ENCODE data around the gene UTY. TPM values are rescaled to one million over a fixed set of nuclear protein-coding genes. Genes with fewer than 3 reads are reported as not detected.

Gene UTY
- total RNA-seq, 4 donors from 2014 or later, result 0.06 to 48.8 (median 32.9) TPM; not detected in 1

DNA sequence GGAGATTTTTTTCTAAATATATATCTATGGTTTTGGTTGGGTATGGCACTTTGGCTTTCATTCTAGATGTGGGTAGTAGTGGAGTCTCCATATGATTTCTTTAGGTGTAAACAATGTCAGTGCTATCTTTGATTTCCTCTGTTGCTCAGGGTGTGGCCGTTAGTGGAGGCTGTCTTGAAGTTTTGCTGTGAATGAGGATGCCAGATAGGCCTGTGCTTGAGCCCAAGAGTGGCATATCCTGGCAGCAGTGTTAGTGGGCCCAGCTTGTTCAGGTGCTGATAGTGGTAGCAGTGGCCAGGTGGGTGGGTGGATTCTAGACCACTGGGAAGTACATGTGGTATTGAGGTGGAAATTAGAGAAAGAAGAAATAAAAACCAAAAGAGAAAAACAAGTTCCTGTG lies 8.9 kb upstream of the UTY start:
- no peaks in the 10 kb centered on the region for H3K27me3 ChIP-seq
- no peaks in the 10 kb centered on the region for H3K9me3 ChIP-seq
- WGBS, 2 donors, result no CpG with 5 or more reads among the region's 1 CpG
- TF ChIP-seq, protein P1, sequence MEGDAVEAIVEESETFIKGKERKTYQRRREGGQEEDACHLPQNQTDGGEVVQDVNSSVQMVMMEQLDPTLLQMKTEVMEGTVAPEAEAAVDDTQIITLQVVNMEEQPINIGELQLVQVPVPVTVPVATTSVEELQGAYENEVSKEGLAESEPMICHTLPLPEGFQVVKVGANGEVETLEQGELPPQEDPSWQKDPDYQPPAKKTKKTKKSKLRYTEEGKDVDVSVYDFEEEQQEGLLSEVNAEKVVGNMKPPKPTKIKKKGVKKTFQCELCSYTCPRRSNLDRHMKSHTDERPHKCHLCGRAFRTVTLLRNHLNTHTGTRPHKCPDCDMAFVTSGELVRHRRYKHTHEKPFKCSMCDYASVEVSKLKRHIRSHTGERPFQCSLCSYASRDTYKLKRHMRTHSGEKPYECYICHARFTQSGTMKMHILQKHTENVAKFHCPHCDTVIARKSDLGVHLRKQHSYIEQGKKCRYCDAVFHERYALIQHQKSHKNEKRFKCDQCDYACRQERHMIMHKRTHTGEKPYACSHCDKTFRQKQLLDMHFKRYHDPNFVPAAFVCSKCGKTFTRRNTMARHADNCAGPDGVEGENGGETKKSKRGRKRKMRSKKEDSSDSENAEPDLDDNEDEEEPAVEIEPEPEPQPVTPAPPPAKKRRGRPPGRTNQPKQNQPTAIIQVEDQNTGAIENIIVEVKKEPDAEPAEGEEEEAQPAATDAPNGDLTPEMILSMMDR (IDR thresholded peaks at IDR 0.05), result no peak
- TF ChIP-seq POLR2A (IDR thresholded peaks at IDR 0.05), result no peak
- H3K36me3 ChIP-seq, result no peaks in the 10 kb centered on the region
- no peak overlapping the region for H3K4me3 ChIP-seq
- H3K4me1 ChIP-seq, result peaks cover 0 to 9% (median 0%) of the 10 kb centered on the region in 3 donors
- no peak overlapping the region for H3K27ac ChIP-seq
- intact Hi-C loops (cut with DNase I), result no loop called here
- no peak for DNase-seq

GRCh38 chrY:13479121-13479711 lies 617 bp downstream of the UTY start:
- no peak for TF ChIP-seq POLR2A (IDR thresholded peaks at IDR 0.05)
- TF ChIP-seq, protein P1 (IDR thresholded peaks at IDR 0.05), result no peak
- Histone ChIP-seq H3K27me3 (no peaks in the 10 kb centered on the region), H3K36me3 (peaks cover 0 to 10% (median 0%) of the 10 kb centered on the region in 3 donors), H3K27ac (peak overlapping the region in 2 of 4 donors; percentile 90 to 96), H3K4me3 (peak overlapping the region in 2 of 4 donors; percentile 55 to 68), H3K4me1 (peaks cover 0 to 35% (median 0%) of the 10 kb centered on the region in 3 donors), H3K9me3 (no peaks in the 10 kb centered on the region)
- WGBS, 2 donors, result 0% methylated on average over 8 of the region's 34 CpGs; no CpG with 5 or more reads in 1 of the 2 donors
- DNase-seq, result no peak
- intact Hi-C loops (cut with DNase I), result no loop called here

GRCh38 chrY:13478126-13478785 lies 1.6 kb downstream of the UTY start:
- Histone ChIP-seq H3K9me3 (no peaks in the 10 kb centered on the region), H3K36me3 (peaks cover 0 to 20% (median 0%) of the 10 kb centered on the region in 3 donors), H3K27me3 (no peaks in the 10 kb centered on the region), H3K27ac (peak overlapping the region in 2 of 4 donors; percentile 90 to 96), H3K4me3 (peak overlapping the region in 2 of 4 donors; percentile 55 to 68), H3K4me1 (peaks cover 0 to 43% (median 0%) of the 10 kb centered on the region in 3 donors)
- 0% methylated on average over 15 of the region's 15 CpGs; no CpG with 5 or more reads in 1 of the 2 donors for WGBS, 2 donors
- no peak for DNase-seq
- intact Hi-C loops (cut with DNase I), result no loop called here
- no peak for TF ChIP-seq POLR2A (IDR thresholded peaks at IDR 0.05)
- TF ChIP-seq, protein P1 (IDR thresholded peaks at IDR 0.05), result no peak

DNA sequence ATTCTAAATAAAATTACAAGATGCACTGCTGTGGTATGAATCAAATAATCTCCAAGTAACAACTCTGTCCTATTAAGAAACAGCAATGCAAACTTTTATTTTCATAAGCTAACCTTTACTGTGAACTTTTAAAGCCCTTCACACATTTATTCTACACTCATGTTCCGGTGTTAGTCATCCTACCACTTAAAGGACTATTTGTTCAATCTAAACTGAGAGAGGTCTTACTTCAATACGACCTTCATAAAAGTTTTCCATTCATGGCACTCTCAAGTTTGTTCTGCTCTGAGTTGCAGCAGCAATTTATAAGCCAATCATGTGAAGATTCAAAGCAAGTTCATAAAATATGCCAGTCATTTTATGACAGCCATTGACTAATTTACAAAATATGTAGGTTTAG lies 4.8 kb downstream of the UTY start:
- no peak for DNase-seq
- Histone ChIP-seq H3K36me3 (peaks cover 0 to 30% (median 0%) of the 10 kb centered on the region in 3 donors), H3K4me3 (no peak overlapping the region), H3K4me1 (peaks cover 0 to 55% (median 0%) of the 10 kb centered on the region in 3 donors), H3K27ac (no peak overlapping the region), H3K9me3 (no peaks in the 10 kb centered on the region), H3K27me3 (no peaks in the 10 kb centered on the region)
- TF ChIP-seq, protein P1 (IDR thresholded peaks at IDR 0.05), result no peak
- TF ChIP-seq POLR2A (IDR thresholded peaks at IDR 0.05), result no peak
- WGBS, 2 donors, result 40% methylated on average over 2 of the region's 2 CpGs; no CpG with 5 or more reads in 1 of the 2 donors
- intact Hi-C loops (cut with DNase I), result no loop called here

- Histone ChIP-seq H3K36me3 (peaks cover 0 to 14% (median 0%) of the 10 kb centered on the region in 3 donors), H3K27ac (no peak overlapping the region), H3K9me3 (no peaks in the 10 kb centered on the region), H3K27me3 (no peaks in the 10 kb centered on the region), H3K4me3 (no peak overlapping the region), H3K4me1 (peaks cover 0 to 4% (median 0%) of the 10 kb centered on the region in 3 donors)
- WGBS, 2 donors, result 80% methylated on average over 3 of the region's 3 CpGs; no CpG with 5 or more reads in 1 of the 2 donors
- intact Hi-C loops (cut with DNase I), result no loop called here
- no peak for TF ChIP-seq POLR2A (IDR thresholded peaks at IDR 0.05)
- TF ChIP-seq, protein P1 (IDR thresholded peaks at IDR 0.05), result no peak
- no peak for DNase-seq
Observed at GRCh38 chrY:13451572-13451971, 28.3 kb downstream of the UTY start.
